Neural progenitor cell (in vitro differentiated cells): ENCODE measurements around the gene SP6. TPM values are rescaled to one million over a fixed set of nuclear protein-coding genes. Genes with fewer than 3 reads are reported as not detected.
A peak's percentile ranks its signal among the peaks of the same experiment; 100 is the strongest.

ENCODE experiments used
- DNase-seq: peaks from one replicate; pipeline ENCODE4 v3.0.0-alpha.2; 2016; ENCODE audit warnings: low spot score
- H2AFZ ChIP-seq: fragments of 200-600 bp; sonication (generic); replicated peaks from 2 replicates; pipeline ENCODE4 v1.6.1; 2016; ENCODE audit warnings: antibody characterized with exemption
- H3F3A ChIP-seq: fragments of 200-600 bp; sonication (generic); 2 replicates; pipeline ENCODE4 v1.6.1; 2016; ENCODE audit warnings: antibody characterized with exemption, low read depth
- H3K27ac ChIP-seq: fragments of 200-600 bp; sonication (generic); 2 replicates; pipeline ENCODE4 v1.5.1; 2016; ENCODE audit warnings: mild to moderate bottlenecking
- H3K27me3 ChIP-seq: fragments of 200-600 bp; sonication (generic); 2 replicates; pipeline ENCODE4 v1.6.1; 2016; ENCODE audit warnings: mild to moderate bottlenecking, moderate library complexity
- H3K36me3 ChIP-seq: fragments of 200-600 bp; sonication (generic); 2 replicates; pipeline ENCODE4 v1.5.1; 2016
- H3K4me1 ChIP-seq: fragments of 200-600 bp; sonication (generic); 2 replicates; pipeline ENCODE4 v1.6.1; 2016; ENCODE audit warnings: mixed run types
- H3K4me2 ChIP-seq: fragments of 200-600 bp; sonication (generic); 2 replicates; pipeline ENCODE4 v1.6.1; 2016
- H3K4me3 ChIP-seq: fragments of 200-600 bp; sonication (generic); 2 replicates; pipeline ENCODE4 v1.5.1; 2016
- H3K79me2 ChIP-seq: fragments of 200-600 bp; sonication (generic); 2 replicates; pipeline ENCODE4 v1.6.1; 2016; ENCODE audit warnings: low read depth
- H3K9ac ChIP-seq: fragments of 200-600 bp; sonication (generic); 2 replicates; pipeline ENCODE4 v1.6.1; 2016
- H3K9me3 ChIP-seq: fragments of 200-600 bp; sonication (generic); 2 replicates; pipeline ENCODE4 v1.5.1; 2016; ENCODE audit warnings: low read depth
- H4K20me1 ChIP-seq: fragments of 200-600 bp; sonication (generic); 2 replicates; pipeline ENCODE4 v1.6.1; 2016; ENCODE audit warnings: low read depth
- H3K27ac Mint-ChIP-seq: 3 replicates; pipeline ENCODE4 v1.8.0; 2021; ENCODE audit warnings: mixed read lengths
- H3K27me3 Mint-ChIP-seq: 2 replicates; pipeline ENCODE4 v1.8.0; 2022; ENCODE audit warnings: low read depth, mild to moderate bottlenecking, inconsistent platforms, moderate library complexity, mixed read lengths; ENCODE audit not compliant: insufficient read depth
- H3K36me3 Mint-ChIP-seq: 3 replicates; pipeline ENCODE4 v1.8.0; 2021; ENCODE audit warnings: mixed read lengths
- H3K4me1 Mint-ChIP-seq: 3 replicates; pipeline ENCODE4 v1.8.0; 2021; ENCODE audit warnings: mixed read lengths
- H3K4me3 Mint-ChIP-seq: 3 replicates; pipeline ENCODE4 v1.8.0; 2021; ENCODE audit warnings: mild to moderate bottlenecking, moderate library complexity, mixed read lengths
- H3K9me3 Mint-ChIP-seq: 3 replicates; pipeline ENCODE4 v1.8.0; 2020; ENCODE audit warnings: mixed read lengths
- EZH2 ChIP-seq: fragments of 200-600 bp; sonication (generic); IDR thresholded peaks from 2 replicates; pipeline ENCODE4 v1.6.1; 2017; ENCODE audit warnings: antibody characterized with exemption, mild to moderate bottlenecking, moderate library complexity
- EZH2phosphoT487 ChIP-seq: fragments of 200-600 bp; sonication (generic); IDR thresholded peaks from 2 replicates; pipeline ENCODE4 v1.6.1; 2017; ENCODE audit warnings: antibody characterized with exemption
- total RNA-seq: library from RNA; depleted of rRNA; stranded (reverse); fragments of >200 nt; gene quantifications from 2 replicates; pipeline ENCODE4 v1.2.3, GENCODE V29; 2015; ENCODE audit warnings: low replicate concordance
- TF ChIP-seq, protein P1 (sequence below): fragments of 200-600 bp; sonication (generic); IDR thresholded peaks from 2 replicates; pipeline ENCODE4 v1.5.1; 2017; ENCODE audit warnings: antibody characterized with exemption, mild to moderate bottlenecking

Gene SP6
- total RNA-seq, 1 donor from 2014 or later: 0.04 TPM

DNA sequence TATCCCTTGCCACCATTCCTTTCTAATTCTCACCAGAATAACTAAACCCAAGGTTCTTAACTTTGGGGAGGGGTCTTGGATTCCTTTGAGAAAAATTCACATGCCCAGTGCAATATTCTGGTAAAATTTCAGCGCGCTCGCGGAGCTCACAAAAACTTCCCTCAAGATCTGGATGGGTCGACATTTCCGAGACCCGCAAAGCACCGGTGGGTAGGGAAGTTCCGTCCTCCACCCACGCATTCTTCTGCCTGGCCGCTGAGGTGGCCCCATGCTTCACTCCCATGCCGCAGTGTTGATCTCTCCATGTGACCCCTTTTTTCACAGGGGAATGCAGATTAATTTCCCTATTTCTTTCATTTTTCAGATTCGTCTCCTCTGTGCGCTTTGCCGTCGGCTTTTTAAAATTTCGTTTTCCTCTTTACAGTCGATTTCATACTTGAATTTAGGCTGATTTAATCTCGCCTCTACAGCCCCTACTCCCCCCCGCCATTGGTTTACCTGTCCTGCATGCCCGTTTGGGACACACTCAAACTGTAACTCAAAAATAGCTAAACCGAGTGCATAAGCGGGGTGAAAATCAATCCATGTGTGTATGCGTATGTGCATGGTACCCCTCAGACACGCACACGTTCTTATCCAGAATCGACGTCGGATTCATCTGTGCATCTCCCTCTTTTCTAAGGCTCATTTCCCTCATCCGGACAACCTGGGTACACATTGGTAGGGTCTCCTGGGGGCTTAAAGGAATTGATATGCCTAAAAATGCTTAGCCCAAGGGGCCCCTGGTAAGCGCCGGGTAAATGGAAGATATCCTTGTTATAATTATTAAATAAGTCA lies 1.4 kb upstream of the SP6 start:
- Histone ChIP-seq H3K27me3 (peaks cover 100% of the 10 kb centered on the region), H3K9ac (no peak overlapping the region), H3F3A (peaks cover 15% of the 10 kb centered on the region), H3K36me3 (no peaks in the 10 kb centered on the region), H3K4me3 (peak overlapping the region; percentile 46), H3K4me2 (peak overlapping the region; percentile 83), H3K79me2 (no peaks in the 10 kb centered on the region), H4K20me1 (peaks cover 36% of the 10 kb centered on the region), H3K4me1 (peaks cover 14% of the 10 kb centered on the region), H3K27ac (no peak overlapping the region), H2AFZ (no peak overlapping the region), H3K9me3 (no peaks in the 10 kb centered on the region)
- peaks cover 2% of the 10 kb centered on the region for H3K36me3 Mint-ChIP-seq
- H3K27ac Mint-ChIP-seq: no peak overlapping the region
- TF ChIP-seq, protein P1, sequence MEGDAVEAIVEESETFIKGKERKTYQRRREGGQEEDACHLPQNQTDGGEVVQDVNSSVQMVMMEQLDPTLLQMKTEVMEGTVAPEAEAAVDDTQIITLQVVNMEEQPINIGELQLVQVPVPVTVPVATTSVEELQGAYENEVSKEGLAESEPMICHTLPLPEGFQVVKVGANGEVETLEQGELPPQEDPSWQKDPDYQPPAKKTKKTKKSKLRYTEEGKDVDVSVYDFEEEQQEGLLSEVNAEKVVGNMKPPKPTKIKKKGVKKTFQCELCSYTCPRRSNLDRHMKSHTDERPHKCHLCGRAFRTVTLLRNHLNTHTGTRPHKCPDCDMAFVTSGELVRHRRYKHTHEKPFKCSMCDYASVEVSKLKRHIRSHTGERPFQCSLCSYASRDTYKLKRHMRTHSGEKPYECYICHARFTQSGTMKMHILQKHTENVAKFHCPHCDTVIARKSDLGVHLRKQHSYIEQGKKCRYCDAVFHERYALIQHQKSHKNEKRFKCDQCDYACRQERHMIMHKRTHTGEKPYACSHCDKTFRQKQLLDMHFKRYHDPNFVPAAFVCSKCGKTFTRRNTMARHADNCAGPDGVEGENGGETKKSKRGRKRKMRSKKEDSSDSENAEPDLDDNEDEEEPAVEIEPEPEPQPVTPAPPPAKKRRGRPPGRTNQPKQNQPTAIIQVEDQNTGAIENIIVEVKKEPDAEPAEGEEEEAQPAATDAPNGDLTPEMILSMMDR: no peak
- peak; percentile 91 for TF ChIP-seq EZH2
- TF ChIP-seq EZH2phosphoT487: peak; percentile 78
- H3K9me3 Mint-ChIP-seq: peaks cover 2% of the 10 kb centered on the region
- peak overlapping the region; percentile 40 for H3K4me3 Mint-ChIP-seq
- no peak for DNase-seq
- H3K4me1 Mint-ChIP-seq: peaks cover 17% of the 10 kb centered on the region
- H3K27me3 Mint-ChIP-seq: peaks cover 67% of the 10 kb centered on the region

DNA sequence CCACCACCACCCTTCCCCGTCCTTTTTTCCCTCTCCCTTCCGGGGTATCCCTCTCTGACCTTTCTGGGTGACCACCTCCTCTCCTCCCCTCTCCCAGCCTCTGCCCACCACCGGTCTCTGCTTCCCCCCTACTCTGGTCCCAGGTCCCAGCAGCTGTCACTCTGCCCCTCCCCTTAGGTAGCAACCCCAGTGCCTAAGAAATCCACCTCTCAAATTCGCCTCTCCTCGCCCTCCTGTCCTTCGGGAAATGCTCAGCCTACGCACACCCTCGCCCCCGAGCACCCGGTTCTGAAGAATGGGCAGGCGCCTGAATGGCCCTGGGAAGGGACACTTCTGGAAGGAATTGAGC lies 775 bp upstream of the SP6 start:
- H3K79me2 ChIP-seq: no peaks in the 10 kb centered on the region
- H3K4me2 ChIP-seq: peak overlapping the region; percentile 83
- H3K27ac ChIP-seq: no peak overlapping the region
- no peak overlapping the region for H3K9ac ChIP-seq
- peaks cover 2% of the 10 kb centered on the region for H3K36me3 Mint-ChIP-seq
- no peak overlapping the region for H3K27ac Mint-ChIP-seq
- peak overlapping the region; percentile 33 for H3K4me3 Mint-ChIP-seq
- peaks cover 36% of the 10 kb centered on the region for H4K20me1 ChIP-seq
- peaks cover 15% of the 10 kb centered on the region for H3F3A ChIP-seq
- H3K4me1 Mint-ChIP-seq: peaks cover 17% of the 10 kb centered on the region
- H2AFZ ChIP-seq: no peak overlapping the region
- TF ChIP-seq, protein P1: no peak
- TF ChIP-seq EZH2 (no peak), EZH2phosphoT487 (no peak)
- no peaks in the 10 kb centered on the region for H3K36me3 ChIP-seq
- peak overlapping the region; percentile 46 for H3K4me3 ChIP-seq
- peaks cover 2% of the 10 kb centered on the region for H3K9me3 Mint-ChIP-seq
- peaks cover 72% of the 10 kb centered on the region for H3K27me3 Mint-ChIP-seq
- H3K4me1 ChIP-seq: peaks cover 19% of the 10 kb centered on the region
- DNase-seq: peak; percentile 54
- no peaks in the 10 kb centered on the region for H3K9me3 ChIP-seq
- peaks cover 100% of the 10 kb centered on the region for H3K27me3 ChIP-seq

DNA sequence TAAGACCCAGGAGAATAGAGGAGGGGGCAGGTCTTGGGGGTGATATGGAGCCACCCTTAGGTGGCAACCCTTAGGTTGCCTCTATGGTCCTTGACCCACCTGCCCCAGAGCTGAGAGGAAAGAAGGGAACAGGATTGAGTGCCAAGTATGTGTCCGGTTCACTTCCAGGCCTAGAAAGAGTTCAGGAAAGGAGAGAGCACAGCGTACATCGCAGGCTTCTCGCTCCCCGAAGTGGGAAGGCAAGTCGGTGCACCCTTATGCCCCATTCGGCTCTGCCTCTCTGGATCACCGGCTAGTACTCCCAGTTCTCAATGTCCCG lies 631 bp downstream of the SP6 start:
- Histone ChIP-seq H3K4me2 (peak overlapping the region; percentile 83), H3K27me3 (peaks cover 100% of the 10 kb centered on the region), H4K20me1 (peaks cover 36% of the 10 kb centered on the region), H3K27ac (no peak overlapping the region), H2AFZ (peak overlapping the region; percentile 83), H3K9ac (no peak overlapping the region), H3K79me2 (no peaks in the 10 kb centered on the region), H3K9me3 (no peaks in the 10 kb centered on the region), H3K4me3 (peak overlapping the region; percentile 46), H3K4me1 (peaks cover 19% of the 10 kb centered on the region), H3K36me3 (no peaks in the 10 kb centered on the region), H3F3A (peaks cover 15% of the 10 kb centered on the region)
- H3K4me3 Mint-ChIP-seq: peak overlapping the region; percentile 82
- DNase-seq: no peak
- TF ChIP-seq, protein P1: no peak
- TF ChIP-seq EZH2phosphoT487 (no peak), EZH2 (no peak)
- peaks cover 17% of the 10 kb centered on the region for H3K4me1 Mint-ChIP-seq
- H3K9me3 Mint-ChIP-seq: peaks cover 2% of the 10 kb centered on the region
- peaks cover 2% of the 10 kb centered on the region for H3K36me3 Mint-ChIP-seq
- no peak overlapping the region for H3K27ac Mint-ChIP-seq
- peaks cover 85% of the 10 kb centered on the region for H3K27me3 Mint-ChIP-seq
